ENCODE measurements around the gene COPS7A. TPM values are rescaled to one million over a fixed set of nuclear protein-coding genes. Genes with fewer than 3 reads are reported as not detected.

COPS7A gene
- total and polyA plus RNA-seq, 9 of the 15 experiments (the other 6 are each of a cell fraction or from before 2014, with no cell fraction given) = 12.7 to 36.0 (median 24.3) TPM

DNA sequence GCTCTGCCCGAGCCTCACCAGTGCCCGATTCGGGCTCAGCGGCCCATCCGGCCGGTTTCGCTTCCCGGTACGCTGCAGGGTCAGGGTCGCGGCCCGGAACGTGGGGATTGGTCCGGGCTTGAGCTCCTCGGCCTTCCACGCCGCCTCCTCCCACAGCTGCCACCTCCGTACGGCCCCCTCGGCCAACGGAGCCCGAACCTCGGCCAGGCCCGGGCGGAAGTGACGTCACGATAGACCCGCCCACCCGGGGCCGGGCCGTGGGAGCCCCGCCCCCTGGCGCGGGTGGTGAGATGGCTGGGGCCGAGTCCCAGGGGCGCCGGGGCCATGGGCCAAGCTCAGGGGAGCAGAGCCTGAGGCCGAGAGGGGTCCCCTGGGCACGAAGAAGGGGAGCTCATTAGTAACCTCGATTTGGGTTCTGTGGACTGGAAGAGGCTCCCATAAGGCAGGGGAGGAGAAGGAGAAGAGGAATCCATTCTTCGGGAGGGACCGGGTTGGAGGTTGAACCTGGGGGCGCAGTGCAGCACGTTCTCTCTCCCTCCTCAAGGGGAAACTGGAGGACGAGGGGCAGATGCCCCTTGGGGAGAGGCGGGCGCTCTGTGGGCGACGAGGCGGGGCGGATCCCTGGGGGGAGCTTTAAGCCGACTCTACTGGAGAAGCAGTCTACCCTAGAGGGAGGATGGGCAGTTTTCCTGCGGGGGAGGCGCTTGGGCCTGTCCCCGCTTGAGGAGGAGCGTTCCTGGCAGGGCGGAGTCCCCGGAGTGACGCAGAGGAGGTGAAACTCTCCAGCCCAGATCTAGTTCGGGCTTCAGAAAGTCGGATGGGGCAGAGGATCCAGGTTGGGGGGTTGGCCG lies 29.3 kb downstream of the COPS7A start, which contains the start of gene MLF2 (continued):
- no peak for TF ChIP-seq DMBX1 (CRISPR knock-in tag; IDR thresholded peaks at IDR 0.05; ENCODE audit: borderline replicate concordance)
- TF ChIP-seq SRF (CRISPR knock-in tag; IDR thresholded peaks at IDR 0.05) = peak in 1 of 2 experiments; percentile 66; a peak in 1 of 4 replicates
- TF ChIP-seq XRCC3 (IDR thresholded peaks at IDR 0.05) = no peak
- TF ChIP-seq NR2C2 (CRISPR knock-in tag; IDR thresholded peaks at IDR 0.05) = no peak
- TF ChIP-seq NR2C2 (tag; IDR thresholded peaks at IDR 0.05) = peak; percentile 64; the same call in 1 of the 2 replicates
- TF ChIP-seq YY1 (IDR thresholded peaks at IDR 0.05; ENCODE audit: borderline replicate concordance in 1 of 3, control insufficient read depth in 1 of 3, extremely low read depth in 1 of 3, insufficient read depth in 3 of 3, insufficient read length in 1 of 3, insufficient replicate concordance in 2 of 3, low read depth in 1 of 3, low read length in 2 of 3) = peak in 2 of 3 experiments; percentile 13 to 65
- TF ChIP-seq, protein P1, sequence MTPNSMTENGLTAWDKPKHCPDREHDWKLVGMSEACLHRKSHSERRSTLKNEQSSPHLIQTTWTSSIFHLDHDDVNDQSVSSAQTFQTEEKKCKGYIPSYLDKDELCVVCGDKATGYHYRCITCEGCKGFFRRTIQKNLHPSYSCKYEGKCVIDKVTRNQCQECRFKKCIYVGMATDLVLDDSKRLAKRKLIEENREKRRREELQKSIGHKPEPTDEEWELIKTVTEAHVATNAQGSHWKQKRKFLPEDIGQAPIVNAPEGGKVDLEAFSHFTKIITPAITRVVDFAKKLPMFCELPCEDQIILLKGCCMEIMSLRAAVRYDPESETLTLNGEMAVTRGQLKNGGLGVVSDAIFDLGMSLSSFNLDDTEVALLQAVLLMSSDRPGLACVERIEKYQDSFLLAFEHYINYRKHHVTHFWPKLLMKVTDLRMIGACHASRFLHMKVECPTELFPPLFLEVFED (CRISPR knock-in tag; conservative IDR thresholded peaks at IDR 0.05) = 0 out of 2 replicates have a peak, but pooled peaks have one; percentile 47
- no peak for TF ChIP-seq CAMTA2 (CRISPR knock-in tag; conservative IDR thresholded peaks at IDR 0.05)
- TF ChIP-seq SOX6 (IDR thresholded peaks at IDR 0.05) = peak; percentile 44
- peak in 1 of 2 experiments; percentile 46; a peak in 2 of 4 replicates for TF ChIP-seq HDAC1 (IDR thresholded peaks at IDR 0.05)
- peak; percentile 52 for TF ChIP-seq RBBP5 (IDR thresholded peaks at IDR 0.05; ENCODE audit: borderline replicate concordance, insufficient read depth, low read length, poor library complexity, severe bottlenecking)
- TF ChIP-seq, protein P2, sequence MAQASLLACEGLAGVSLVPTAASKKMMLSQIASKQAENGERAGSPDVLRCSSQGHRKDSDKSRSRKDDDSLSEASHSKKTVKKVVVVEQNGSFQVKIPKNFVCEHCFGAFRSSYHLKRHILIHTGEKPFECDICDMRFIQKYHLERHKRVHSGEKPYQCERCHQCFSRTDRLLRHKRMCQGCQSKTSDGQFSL (CRISPR knock-in tag; IDR thresholded peaks at IDR 0.05) = peak; percentile 80; the same call in 1 of the 2 replicates
- TF ChIP-seq, protein P2 (tag; IDR thresholded peaks at IDR 0.05) = 0 out of 4 replicates have a peak, but pooled peaks of 1 of the 2 experiments have one; percentile 62
- TF ChIP-seq ZNF3 (CRISPR knock-in tag; IDR thresholded peaks at IDR 0.05) = no peak
- no peak for TF ChIP-seq KLF6 (CRISPR knock-in tag; IDR thresholded peaks at IDR 0.05; ENCODE audit: borderline replicate concordance)
- no peak for TF ChIP-seq HDAC2 (IDR thresholded peaks at IDR 0.05)
- TF ChIP-seq, protein P3, sequence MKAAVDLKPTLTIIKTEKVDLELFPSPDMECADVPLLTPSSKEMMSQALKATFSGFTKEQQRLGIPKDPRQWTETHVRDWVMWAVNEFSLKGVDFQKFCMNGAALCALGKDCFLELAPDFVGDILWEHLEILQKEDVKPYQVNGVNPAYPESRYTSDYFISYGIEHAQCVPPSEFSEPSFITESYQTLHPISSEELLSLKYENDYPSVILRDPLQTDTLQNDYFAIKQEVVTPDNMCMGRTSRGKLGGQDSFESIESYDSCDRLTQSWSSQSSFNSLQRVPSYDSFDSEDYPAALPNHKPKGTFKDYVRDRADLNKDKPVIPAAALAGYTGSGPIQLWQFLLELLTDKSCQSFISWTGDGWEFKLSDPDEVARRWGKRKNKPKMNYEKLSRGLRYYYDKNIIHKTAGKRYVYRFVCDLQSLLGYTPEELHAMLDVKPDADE (conservative IDR thresholded peaks at IDR 0.05; ENCODE audit: control insufficient read depth, low read depth, low read length) = peak; percentile 57; the same call in 1 of the 2 replicates
- TF ChIP-seq, protein P4, sequence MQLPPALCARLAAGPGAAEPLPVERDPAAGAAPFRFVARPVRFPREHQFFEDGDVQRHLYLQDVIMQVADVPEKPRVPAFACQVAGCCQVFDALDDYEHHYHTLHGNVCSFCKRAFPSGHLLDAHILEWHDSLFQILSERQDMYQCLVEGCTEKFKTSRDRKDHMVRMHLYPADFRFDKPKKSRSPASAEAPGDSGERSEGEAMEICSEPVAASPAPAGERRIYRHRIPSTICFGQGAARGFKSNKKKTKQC (CRISPR knock-in tag; IDR thresholded peaks at IDR 0.05) = 0 out of 2 replicates have a peak, but pooled peaks have one; percentile 17
- peak; percentile 89 for TF ChIP-seq NFRKB (IDR thresholded peaks at IDR 0.05; ENCODE audit: low read depth)
- no peak for TF ChIP-seq ETS2 (tag; IDR thresholded peaks at IDR 0.05; ENCODE audit: borderline replicate concordance, poor library complexity, severe bottlenecking)
- TF ChIP-seq ESRRA (IDR thresholded peaks at IDR 0.05; ENCODE audit: borderline replicate concordance, low read depth) = no peak
- no peak for TF ChIP-seq CBX5 (IDR thresholded peaks at IDR 0.05; ENCODE audit: borderline replicate concordance, low read depth)

All from K562 (cell line).